Fibroblast of villous mesenchyme (primary cell): ENCODE results near the gene VEGFB. TPM values are rescaled to one million over a fixed set of nuclear protein-coding genes. Genes with fewer than 3 reads are reported as not detected.
A peak's percentile ranks its signal among the peaks of the same experiment; 100 is the strongest.

Experiments used
- DNase-seq: peaks from one replicate; pipeline ENCODE4 v3.0.0-alpha.2; 2010; ENCODE audit warnings: low read depth
- H3K4me3 ChIP-seq: 2 replicates; pipeline ENCODE4 v1.5.1; 2011; ENCODE audit warnings: low read depth, mild to moderate bottlenecking, low read length
- total RNA-seq: library from RNA; depleted of rRNA; stranded (reverse); fragments of >200 nt; gene quantifications from 2 replicates; pipeline ENCODE4 v1.2.3, GENCODE V29; 2012
- TF ChIP-seq, protein P1 (sequence below): IDR thresholded peaks from 2 replicates; pipeline ENCODE4 v1.5.1; 2012; ENCODE audit warnings: low read depth, mild to moderate bottlenecking, low read length; ENCODE audit not compliant: insufficient read depth

The VEGFB gene, protein sequence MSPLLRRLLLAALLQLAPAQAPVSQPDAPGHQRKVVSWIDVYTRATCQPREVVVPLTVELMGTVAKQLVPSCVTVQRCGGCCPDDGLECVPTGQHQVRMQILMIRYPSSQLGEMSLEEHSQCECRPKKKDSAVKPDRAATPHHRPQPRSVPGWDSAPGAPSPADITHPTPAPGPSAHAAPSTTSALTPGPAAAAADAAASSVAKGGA
- 17.7 and 21.9 TPM in 2 replicates for total RNA-seq

DNA sequence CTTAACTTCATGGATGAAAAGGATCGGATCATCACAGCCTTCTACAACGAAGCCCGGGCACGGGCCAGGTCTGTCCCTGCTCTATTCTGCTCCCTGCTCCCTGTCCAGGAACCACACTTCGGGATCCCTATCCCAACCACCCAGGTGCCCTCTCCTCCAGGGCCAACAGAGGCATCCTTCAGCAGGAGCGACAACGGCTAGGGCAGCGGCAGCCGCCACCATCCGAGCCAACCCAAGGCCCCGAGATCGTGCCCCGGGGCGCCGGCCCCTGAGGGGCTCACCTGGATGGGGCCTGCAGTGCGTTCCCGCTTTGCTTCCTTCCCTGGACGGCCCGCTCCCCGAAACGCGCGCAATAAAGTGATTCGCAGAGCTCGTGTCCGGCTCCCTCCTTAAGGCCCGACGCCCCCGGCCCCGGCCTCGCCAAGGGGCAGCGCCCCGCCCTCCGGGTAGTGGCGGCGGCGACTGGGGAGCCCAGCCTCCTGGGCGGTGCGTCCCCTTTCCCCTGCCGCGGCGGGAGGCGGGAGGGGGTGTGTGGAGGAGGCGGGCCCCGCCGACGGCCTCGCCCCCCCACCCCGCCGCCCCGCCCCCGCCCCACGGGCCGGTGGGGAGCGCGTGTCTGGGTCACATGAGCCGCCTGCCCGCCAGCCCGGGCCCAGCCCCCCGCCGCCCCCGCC lies at the start of gene VEGFB:
Gene VEGFB (plus strand): TSS at position 672 of the 674 bp plus-strand sequence. CDS start 250 bp downstream, outside the sequence.
- peak within 1 kb of the TSS; percentile 68 for H3K4me3 ChIP-seq
- peak; percentile 58 for DNase-seq
- TF ChIP-seq, protein P1, sequence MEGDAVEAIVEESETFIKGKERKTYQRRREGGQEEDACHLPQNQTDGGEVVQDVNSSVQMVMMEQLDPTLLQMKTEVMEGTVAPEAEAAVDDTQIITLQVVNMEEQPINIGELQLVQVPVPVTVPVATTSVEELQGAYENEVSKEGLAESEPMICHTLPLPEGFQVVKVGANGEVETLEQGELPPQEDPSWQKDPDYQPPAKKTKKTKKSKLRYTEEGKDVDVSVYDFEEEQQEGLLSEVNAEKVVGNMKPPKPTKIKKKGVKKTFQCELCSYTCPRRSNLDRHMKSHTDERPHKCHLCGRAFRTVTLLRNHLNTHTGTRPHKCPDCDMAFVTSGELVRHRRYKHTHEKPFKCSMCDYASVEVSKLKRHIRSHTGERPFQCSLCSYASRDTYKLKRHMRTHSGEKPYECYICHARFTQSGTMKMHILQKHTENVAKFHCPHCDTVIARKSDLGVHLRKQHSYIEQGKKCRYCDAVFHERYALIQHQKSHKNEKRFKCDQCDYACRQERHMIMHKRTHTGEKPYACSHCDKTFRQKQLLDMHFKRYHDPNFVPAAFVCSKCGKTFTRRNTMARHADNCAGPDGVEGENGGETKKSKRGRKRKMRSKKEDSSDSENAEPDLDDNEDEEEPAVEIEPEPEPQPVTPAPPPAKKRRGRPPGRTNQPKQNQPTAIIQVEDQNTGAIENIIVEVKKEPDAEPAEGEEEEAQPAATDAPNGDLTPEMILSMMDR: no peak

DNA sequence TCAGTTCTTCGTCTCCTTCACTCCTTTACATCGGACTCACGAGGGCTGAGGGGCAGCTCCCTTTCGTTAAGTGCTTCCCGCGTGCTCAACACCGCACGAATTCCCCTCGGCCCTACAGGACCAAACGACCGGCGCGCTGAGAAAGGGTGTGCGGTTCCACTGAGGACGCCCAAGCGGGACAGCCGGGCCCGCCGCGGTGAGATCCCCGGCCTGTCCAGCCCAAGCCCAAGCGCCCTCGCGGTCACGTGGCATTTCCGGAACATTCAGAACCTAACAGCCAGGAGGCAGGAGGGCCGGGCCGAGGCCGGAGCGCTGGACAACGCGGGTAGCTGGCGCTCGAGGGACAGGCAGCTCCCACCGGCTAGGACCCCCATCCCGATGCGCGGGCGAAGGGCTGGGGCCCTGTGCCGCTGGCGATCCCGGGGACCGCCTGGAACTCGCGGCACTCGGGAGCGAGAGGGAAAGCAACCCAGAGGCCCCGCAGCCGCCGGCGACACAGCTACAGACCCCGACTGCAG lies 49.1 kb upstream of the VEGFB start:
- peak overlapping the region; percentile 65 for H3K4me3 ChIP-seq
- DNase-seq: peak; percentile 91
- TF ChIP-seq, protein P1: peak; percentile 37

DNA sequence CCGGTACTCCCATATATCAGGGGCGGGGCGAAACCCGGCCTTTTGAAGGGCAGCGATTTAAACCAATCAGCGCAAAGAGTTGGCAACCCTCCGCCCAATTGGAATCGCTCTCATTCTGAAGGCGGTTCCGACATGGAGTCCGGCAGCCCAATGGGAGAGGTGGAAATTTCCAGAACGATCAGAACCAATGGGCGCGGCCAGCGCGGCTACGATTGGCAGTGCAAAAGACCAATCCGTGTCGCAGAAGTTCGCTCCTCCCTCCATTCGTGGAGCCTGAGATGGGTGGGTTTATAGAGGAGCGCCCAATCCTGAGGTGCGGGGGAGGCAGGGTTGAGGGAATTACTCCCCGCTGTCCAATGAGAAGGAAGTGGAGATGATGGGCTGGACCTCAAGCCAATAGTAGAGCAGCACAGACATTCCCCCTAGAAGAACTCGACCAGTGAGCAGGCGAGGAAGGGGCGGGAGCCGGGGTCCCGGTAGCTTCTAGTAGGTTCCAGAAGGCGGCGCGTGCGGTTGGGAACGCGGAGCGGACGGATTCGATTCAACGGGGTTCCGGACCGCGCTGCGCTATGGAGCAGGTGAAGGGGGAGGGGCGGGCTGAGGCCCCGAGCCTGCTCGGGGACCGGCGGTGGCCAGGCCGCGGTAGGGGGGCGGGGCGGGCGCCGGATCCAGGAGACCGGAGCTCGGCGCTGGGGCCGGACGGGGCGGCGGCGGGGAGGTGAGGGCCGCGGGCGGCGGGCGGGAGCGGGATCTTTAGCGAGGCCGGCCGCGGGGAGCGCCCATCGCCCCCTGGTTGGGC lies 48.5 kb upstream of the VEGFB start, which contains the start of gene STIP1:
Gene STIP1 (plus strand): TSS at position 479 of the 799 bp plus-strand sequence. CDS start 91 bp downstream, at position 570.
- peak; percentile 100 for DNase-seq
- peak within 1 kb of the TSS; percentile 65 for H3K4me3 ChIP-seq
- TF ChIP-seq, protein P1: peak; percentile 29

DNA sequence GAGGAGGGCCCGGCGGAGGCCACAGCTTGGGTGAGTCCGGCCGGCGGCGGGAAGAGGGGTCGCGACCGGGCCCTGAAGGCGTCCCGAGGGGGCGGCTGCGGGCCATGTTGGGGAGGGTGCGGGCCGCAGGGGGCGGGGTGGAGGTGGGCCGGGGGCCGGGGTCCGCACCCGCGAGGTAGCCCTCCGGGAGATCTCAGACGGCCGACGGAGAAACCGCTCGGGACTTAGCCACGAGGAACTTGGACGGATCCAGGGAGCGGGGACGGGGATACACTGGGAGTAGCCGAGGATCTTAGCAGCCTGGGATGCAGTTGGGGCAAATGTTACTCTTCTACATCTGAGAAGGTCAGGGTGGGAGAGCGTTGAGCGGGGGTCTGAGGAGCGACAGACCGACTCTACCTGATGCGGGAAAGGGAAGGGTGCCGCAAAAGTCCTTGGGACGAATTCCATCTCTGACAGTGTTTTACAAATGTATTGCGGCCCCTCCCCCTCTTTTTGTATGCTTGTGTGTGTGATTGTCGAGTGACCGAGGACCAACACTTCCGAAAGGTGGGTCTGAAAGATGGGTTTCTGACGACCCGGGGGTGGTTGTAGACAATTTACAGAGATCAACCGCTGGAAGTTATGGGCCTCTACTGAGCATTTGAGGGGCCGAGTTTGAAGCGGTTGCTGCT lies 47.8 kb upstream of the VEGFB start:
- TF ChIP-seq, protein P1: no peak
- peak; percentile 28 for DNase-seq
- H3K4me3 ChIP-seq: no peak overlapping the region

DNA sequence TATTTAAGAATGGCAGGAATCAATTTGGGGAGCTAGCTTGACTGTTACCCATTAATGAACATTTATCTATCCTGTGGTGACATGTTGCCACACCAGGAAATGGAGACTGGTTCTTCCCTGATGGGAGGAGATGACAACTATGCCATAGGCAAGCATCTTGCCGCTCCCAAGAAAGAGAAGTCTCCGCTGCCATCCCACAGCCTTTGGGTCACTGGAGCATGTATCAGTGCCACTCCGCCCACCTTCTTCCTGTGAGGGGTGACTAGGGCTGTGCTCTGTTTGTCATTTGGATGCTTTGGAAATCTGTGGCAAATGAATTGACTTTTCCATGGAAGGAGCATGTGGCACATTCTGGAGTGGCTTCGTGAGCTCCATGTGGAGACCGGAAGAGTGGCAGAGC lies 42.0 kb upstream of the VEGFB start:
- TF ChIP-seq, protein P1: no peak
- no peak overlapping the region for H3K4me3 ChIP-seq
- no peak for DNase-seq

DNA sequence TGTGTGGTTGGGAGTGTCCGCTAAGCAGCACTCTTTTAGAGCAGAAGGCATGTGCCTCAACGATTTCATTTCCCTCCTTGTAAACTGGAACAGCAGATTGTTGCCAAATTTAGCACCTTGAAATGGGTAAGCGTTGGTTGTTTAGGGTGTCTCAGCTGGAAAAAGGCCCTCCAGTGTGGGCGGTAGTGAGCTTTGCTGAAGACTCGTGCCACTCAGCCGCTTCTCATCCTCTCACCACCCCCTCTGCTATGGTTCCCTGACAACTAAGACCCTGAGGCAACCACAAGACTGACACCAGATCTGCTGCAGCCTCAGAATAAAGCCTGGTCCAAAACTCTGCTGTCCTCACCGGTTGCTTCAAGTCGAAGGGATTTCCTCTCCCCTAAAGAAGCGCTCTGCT lies 37.8 kb upstream of the VEGFB start:
- TF ChIP-seq, protein P1: no peak
- no peak for DNase-seq
- H3K4me3 ChIP-seq: no peak overlapping the region
